Stimulated activated naive CD4-positive, alpha-beta T cell treated with Interleukin-2 at 50 U/mL for 16 hours (primary cell): Measurements from ENCODE around the gene NTPCR.
A peak's percentile ranks its signal among the peaks of the same experiment; 100 is the strongest.
"Not testable (repeated sequence)": the region's sequence is repeated elsewhere in the genome, so short reads cannot be mapped to it uniquely, and the experiment has no call there.

Experiments
- DNase-seq: peaks from one replicate; lab custom pipeline; 2025; lab: John Stamatoyannopoulos, UW

NTPCR gene

GRCh38 chr1:232927166-232927565, 23.2 kb upstream of the NTPCR start:
- not testable (repeated sequence) for DNase-seq

GRCh38 chr1:232927830-232928505, 22.4 kb upstream of the NTPCR start:
- DNase-seq, result no peak

GRCh38 chr1:232932486-232933425, 17.7 kb upstream of the NTPCR start:
- no peak for DNase-seq

GRCh38 chr1:232936941-232937340, 13.5 kb upstream of the NTPCR start:
- no peak for DNase-seq

- no peak for DNase-seq
These were observed 12.6 kb upstream of the NTPCR start for GRCh38 chr1:232937741-232938375.

- DNase-seq, result no peak
These were observed 11.5 kb upstream of the NTPCR start for GRCh38 chr1:232938926-232939325.

GRCh38 chr1:232939748-232940147, 10.7 kb upstream of the NTPCR start:
- DNase-seq, result no peak

- no peak for DNase-seq
These were observed 10.1 kb upstream of the NTPCR start for GRCh38 chr1:232940262-232940661.

GRCh38 chr1:232942413-232943294, 7.8 kb upstream of the NTPCR start:
- DNase-seq, result no peak

- peak; percentile 42 for DNase-seq
These were observed 6.6 kb upstream of the NTPCR start for GRCh38 chr1:232943679-232944252.

- no peak for DNase-seq
These were observed 6.1 kb upstream of the NTPCR start for GRCh38 chr1:232944347-232944746.

- no peak for DNase-seq
These were observed 695 bp upstream of the NTPCR start for GRCh38 chr1:232949636-232950196.

- peak; percentile 6 for DNase-seq
These were observed 769 bp downstream of the NTPCR start for GRCh38 chr1:232951180-232951579.

- no peak for DNase-seq
These were observed 1.2 kb downstream of the NTPCR start for GRCh38 chr1:232951605-232952004.

GRCh38 chr1:232952514-232953499, 2.4 kb downstream of the NTPCR start:
- DNase-seq, result no peak

- DNase-seq, result no peak
These were observed 4.4 kb downstream of the NTPCR start for GRCh38 chr1:232954594-232955365.

- DNase-seq, result no peak
These were observed 5.7 kb downstream of the NTPCR start for GRCh38 chr1:232956081-232956480.

GRCh38 chr1:232958067-232958466, 7.7 kb downstream of the NTPCR start:
- DNase-seq, result no peak
